ENCODE results near the gene MED15.

DNA sequence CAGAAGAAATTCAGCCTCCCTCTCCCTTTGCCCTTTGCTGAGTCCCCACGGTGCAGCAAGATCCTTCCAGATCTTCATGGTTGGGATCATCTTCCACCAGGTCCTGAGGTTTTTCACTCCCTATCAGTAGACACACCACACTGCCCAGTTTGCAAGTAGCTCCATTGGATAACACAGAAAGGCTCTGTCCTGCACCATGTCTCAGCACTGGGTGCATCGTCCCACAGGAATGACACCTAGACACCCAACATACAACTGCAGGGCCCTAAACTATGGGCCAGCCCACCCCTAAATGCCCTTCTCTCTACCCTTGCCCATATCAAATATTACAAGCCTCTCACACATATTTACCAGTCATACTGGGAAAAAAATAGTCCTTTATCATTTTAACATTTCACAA is 21.2 kb upstream of the MED15 start:
- TF ChIP-seq, protein P1, sequence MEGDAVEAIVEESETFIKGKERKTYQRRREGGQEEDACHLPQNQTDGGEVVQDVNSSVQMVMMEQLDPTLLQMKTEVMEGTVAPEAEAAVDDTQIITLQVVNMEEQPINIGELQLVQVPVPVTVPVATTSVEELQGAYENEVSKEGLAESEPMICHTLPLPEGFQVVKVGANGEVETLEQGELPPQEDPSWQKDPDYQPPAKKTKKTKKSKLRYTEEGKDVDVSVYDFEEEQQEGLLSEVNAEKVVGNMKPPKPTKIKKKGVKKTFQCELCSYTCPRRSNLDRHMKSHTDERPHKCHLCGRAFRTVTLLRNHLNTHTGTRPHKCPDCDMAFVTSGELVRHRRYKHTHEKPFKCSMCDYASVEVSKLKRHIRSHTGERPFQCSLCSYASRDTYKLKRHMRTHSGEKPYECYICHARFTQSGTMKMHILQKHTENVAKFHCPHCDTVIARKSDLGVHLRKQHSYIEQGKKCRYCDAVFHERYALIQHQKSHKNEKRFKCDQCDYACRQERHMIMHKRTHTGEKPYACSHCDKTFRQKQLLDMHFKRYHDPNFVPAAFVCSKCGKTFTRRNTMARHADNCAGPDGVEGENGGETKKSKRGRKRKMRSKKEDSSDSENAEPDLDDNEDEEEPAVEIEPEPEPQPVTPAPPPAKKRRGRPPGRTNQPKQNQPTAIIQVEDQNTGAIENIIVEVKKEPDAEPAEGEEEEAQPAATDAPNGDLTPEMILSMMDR (conservative IDR thresholded peaks at IDR 0.05; ENCODE audit: low read length) = no peak
- no peak for TF ChIP-seq EZH2phosphoT487 (IDR thresholded peaks at IDR 0.05; ENCODE audit: borderline replicate concordance)
